ENCODE results near the gene ELAPOR1.

- no peak for TF ChIP-seq CTCF (IDR thresholded peaks at IDR 0.05; ENCODE audit: poor library complexity)
- no peak for TF ChIP-seq EZH2 (IDR thresholded peaks at IDR 0.05; ENCODE audit: borderline replicate concordance)
- TF ChIP-seq EZH2phosphoT487 (IDR thresholded peaks at IDR 0.05; ENCODE audit: low read depth, severe bottlenecking, unreplicated experiment) = no peak
Measured at GRCh38 chr1:109160071-109160840, 46.3 kb downstream of the ELAPOR1 start.
